ENCODE measurements around the gene GMIP. TPM values are rescaled to one million over a fixed set of nuclear protein-coding genes. Genes with fewer than 3 reads are reported as not detected.

Gene GMIP
- polyA plus RNA-seq, 3 donors, result 41.4 to 91.4 (median 75.1) TPM

- Mint-ChIP-seq H3K27ac (peak overlapping the region in 2 of 7 donors; percentile 35 to 45), H3K4me1 (peaks cover 13% of the 10 kb centered on the region), H3K4me3 (no peak overlapping the region), H3K9me3 (no peaks in the 10 kb centered on the region), H3K27me3 (ENCODE audit: low read depth in 3 of 3) (peaks cover 0 to 2% (median 1%) of the 10 kb centered on the region in 3 donors), H3K36me3 (peaks cover 49 to 79% of the 10 kb centered on the region in 2 donors)
- Histone ChIP-seq H2AFZ (ENCODE audit: insufficient read depth, low read depth, low read length, poor library complexity, severe bottlenecking) (no peak overlapping the region), H3K36me3 (replicated peaks in 1 of 2; ENCODE audit: control insufficient read depth in 1 of 2, insufficient read depth in 2 of 2, low read length in 2 of 2) (peaks cover 61 to 71% of the 10 kb centered on the region in 2 donors), H4K20me1 (ENCODE audit: insufficient read depth, low read length) (peaks cover 23% of the 10 kb centered on the region), H3K27me3 (ENCODE audit: control insufficient read depth in 2 of 2, insufficient read depth in 2 of 2, low read length in 2 of 2) (no peaks in the 10 kb centered on the region), H3K9ac (ENCODE audit: insufficient read depth, low read length, poor library complexity, severe bottlenecking) (no peak overlapping the region), H3K79me2 (ENCODE audit: insufficient read depth, low read length) (peaks cover 31% of the 10 kb centered on the region), H3K4me2 (replicated peaks; ENCODE audit: extremely low read depth, low read length, poor library complexity, severe bottlenecking) (no peak overlapping the region), H3K4me3 (replicated peaks in 1 of 3; ENCODE audit: low read depth in 2 of 3, low read length in 3 of 3) (no peak overlapping the region), H3K27ac (ENCODE audit: low read depth in 1 of 2, low read length in 2 of 2) (no peak overlapping the region), H3K9me3 (replicated peaks in 1 of 2; ENCODE audit: control insufficient read depth in 1 of 2, insufficient read depth in 1 of 2, low read length in 2 of 2) (no peaks in the 10 kb centered on the region), H3K4me1 (ENCODE audit: control insufficient read depth in 1 of 2, insufficient read depth in 2 of 2, low read length in 2 of 2) (peaks cover 18 to 22% of the 10 kb centered on the region in 2 donors)
- WGBS (ENCODE audit: insufficient coverage), result 97% methylated on average over 16 of the region's 17 CpGs
- no peak for DNase-seq
- intact Hi-C loops (cut with micrococcal nuclease), result loop anchor here in 1 of 2 donors (2.0 kb wide), 1 partner anchor 113 kb away; no protein-coding TSS in a partner anchor
- TF ChIP-seq, protein P1, sequence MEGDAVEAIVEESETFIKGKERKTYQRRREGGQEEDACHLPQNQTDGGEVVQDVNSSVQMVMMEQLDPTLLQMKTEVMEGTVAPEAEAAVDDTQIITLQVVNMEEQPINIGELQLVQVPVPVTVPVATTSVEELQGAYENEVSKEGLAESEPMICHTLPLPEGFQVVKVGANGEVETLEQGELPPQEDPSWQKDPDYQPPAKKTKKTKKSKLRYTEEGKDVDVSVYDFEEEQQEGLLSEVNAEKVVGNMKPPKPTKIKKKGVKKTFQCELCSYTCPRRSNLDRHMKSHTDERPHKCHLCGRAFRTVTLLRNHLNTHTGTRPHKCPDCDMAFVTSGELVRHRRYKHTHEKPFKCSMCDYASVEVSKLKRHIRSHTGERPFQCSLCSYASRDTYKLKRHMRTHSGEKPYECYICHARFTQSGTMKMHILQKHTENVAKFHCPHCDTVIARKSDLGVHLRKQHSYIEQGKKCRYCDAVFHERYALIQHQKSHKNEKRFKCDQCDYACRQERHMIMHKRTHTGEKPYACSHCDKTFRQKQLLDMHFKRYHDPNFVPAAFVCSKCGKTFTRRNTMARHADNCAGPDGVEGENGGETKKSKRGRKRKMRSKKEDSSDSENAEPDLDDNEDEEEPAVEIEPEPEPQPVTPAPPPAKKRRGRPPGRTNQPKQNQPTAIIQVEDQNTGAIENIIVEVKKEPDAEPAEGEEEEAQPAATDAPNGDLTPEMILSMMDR (IDR thresholded peaks at IDR 0.05), result no peak
These were observed 1.9 kb upstream of the GMIP start for GRCh38 chr19:19645233-19645870.

DNA sequence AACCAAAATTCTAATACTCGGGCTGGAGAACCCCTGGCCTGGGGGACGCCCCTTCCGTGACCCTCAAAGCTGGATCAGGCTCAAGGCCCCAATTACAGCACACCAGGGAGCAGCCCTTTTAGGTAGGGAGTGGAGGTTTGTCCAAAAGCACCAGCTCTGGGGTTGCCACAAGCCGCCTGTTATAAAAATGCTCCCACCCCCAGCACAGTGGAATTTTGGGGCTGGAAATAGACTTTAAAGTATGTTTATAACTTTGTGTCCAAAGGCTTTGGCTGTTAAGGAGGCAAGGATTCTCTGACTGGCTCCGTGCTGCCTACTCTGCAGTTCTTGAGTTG, 564 bp upstream of the GMIP start:
- peaks cover 32 to 35% of the 10 kb centered on the region in 2 donors for H3K4me1 ChIP-seq (ENCODE audit: control insufficient read depth in 1 of 2, insufficient read depth in 2 of 2, low read length in 2 of 2)
- Mint-ChIP-seq H3K4me3 (peak overlapping the region; percentile 99), H3K4me1 (peaks cover 24% of the 10 kb centered on the region), H3K36me3 (peaks cover 47 to 79% of the 10 kb centered on the region in 2 donors), H3K27me3 (ENCODE audit: low read depth in 3 of 3) (peaks cover 0 to 1% (median 0%) of the 10 kb centered on the region in 3 donors), H3K27ac (peak overlapping the region; percentile 89 to 98 (median 96)), H3K9me3 (no peaks in the 10 kb centered on the region)
- H3K79me2 ChIP-seq (ENCODE audit: insufficient read depth, low read length), result peaks cover 42% of the 10 kb centered on the region
- TF ChIP-seq, protein P1 (IDR thresholded peaks at IDR 0.05), result peak; percentile 55
- intact Hi-C loops (cut with micrococcal nuclease), result loop anchor here (1.0 to 2.0 kb wide), 2 partner anchors 111 to 112 kb away; no protein-coding TSS in a partner anchor
- 60% methylated on average over 1 of the region's 5 CpGs for WGBS (ENCODE audit: insufficient coverage)
- H3K9ac ChIP-seq (ENCODE audit: insufficient read depth, low read length, poor library complexity, severe bottlenecking), result peak overlapping the region; percentile 94
- H4K20me1 ChIP-seq (ENCODE audit: insufficient read depth, low read length), result peaks cover 31% of the 10 kb centered on the region
- H3K4me2 ChIP-seq (replicated peaks; ENCODE audit: extremely low read depth, low read length, poor library complexity, severe bottlenecking), result peak overlapping the region; percentile 97
- H3K4me3 ChIP-seq (replicated peaks in 1 of 3; ENCODE audit: low read depth in 2 of 3, low read length in 3 of 3), result peak overlapping the region in 2 of 3 experiments; percentile 94 to 95
- H3K36me3 ChIP-seq (replicated peaks in 1 of 2; ENCODE audit: control insufficient read depth in 1 of 2, insufficient read depth in 2 of 2, low read length in 2 of 2), result peaks cover 60 to 71% of the 10 kb centered on the region in 2 donors
- H2AFZ ChIP-seq (ENCODE audit: insufficient read depth, low read depth, low read length, poor library complexity, severe bottlenecking), result peak overlapping the region; percentile 82
- H3K27me3 ChIP-seq (ENCODE audit: control insufficient read depth in 2 of 2, insufficient read depth in 2 of 2, low read length in 2 of 2), result no peaks in the 10 kb centered on the region
- H3K27ac ChIP-seq (ENCODE audit: low read depth in 1 of 2, low read length in 2 of 2), result peak overlapping the region; percentile 84 to 95
- no peaks in the 10 kb centered on the region for H3K9me3 ChIP-seq (replicated peaks in 1 of 2; ENCODE audit: control insufficient read depth in 1 of 2, insufficient read depth in 1 of 2, low read length in 2 of 2)
- DNase-seq, result no peak
